H1 (cell line): ENCODE data around the gene DPEP3.

Experiments used
- CEBPB ChIP-seq: IDR thresholded peaks from 2 replicates; pipeline ENCODE4 v1.6.1; 2012; ENCODE audit warnings: low read depth, low read length
- CREB1 ChIP-seq: IDR thresholded peaks from 2 replicates; pipeline ENCODE4 v1.6.1; 2012; ENCODE audit warnings: inconsistent platforms
- CTCF ChIP-seq, 3 experiments: IDR thresholded peaks; 1 replicate in 2 of 3; 2 replicates in 1 of 3; pipeline versions ENCODE4 v1.5.1 to v1.6.1; 2011; ENCODE audit warnings: low read length in 3 of 3, mild to moderate bottlenecking in 3 of 3, inconsistent platforms in 2 of 3, low read depth in 1 of 3, moderate library complexity in 1 of 3; ENCODE audit not compliant: insufficient read depth in 1 of 3; ENCODE audit errors: control extremely low read depth in 1 of 3
- EP300 ChIP-seq, 2 experiments: IDR thresholded peaks; 1 replicate in 1 of 2; 2 replicates in 1 of 2; pipeline ENCODE4 v1.6.1; 2011 to 2012; ENCODE audit warnings: low read depth in 2 of 2, low read length in 2 of 2, mild to moderate bottlenecking in 2 of 2, borderline replicate concordance in 1 of 2, inconsistent platforms in 1 of 2, moderate library complexity in 1 of 2
- EZH2 ChIP-seq: fragments of 200-600 bp; sonication (generic); IDR thresholded peaks from 2 replicates; pipeline ENCODE4 v1.7.1; 2012; ENCODE audit warnings: low read depth, mild to moderate bottlenecking, moderate library complexity, low read length, inconsistent platforms; ENCODE audit not compliant: severe bottlenecking
- MAX ChIP-seq: IDR thresholded peaks from 2 replicates; pipeline ENCODE4 v1.6.1; 2012; ENCODE audit warnings: inconsistent platforms
- PHF8 ChIP-seq: fragments of 200-600 bp; sonication (generic); conservative IDR thresholded peaks from 2 replicates; pipeline ENCODE4 v1.7.1; 2012; ENCODE audit warnings: low read depth, mild to moderate bottlenecking, inconsistent platforms, low read length, moderate library complexity
- POLR2A ChIP-seq, 2 experiments: IDR thresholded peaks; 1 replicate in 1 of 2; 2 replicates in 1 of 2; pipeline ENCODE4 v1.6.1; 2011; ENCODE audit warnings: low read depth in 2 of 2, low read length in 2 of 2, mild to moderate bottlenecking in 2 of 2; ENCODE audit errors: control extremely low read depth in 1 of 2
- POLR2AphosphoS5 ChIP-seq: IDR thresholded peaks from 2 replicates; pipeline ENCODE4 v1.6.1; 2011; ENCODE audit warnings: low read depth, low read length
- TAF1 ChIP-seq: IDR thresholded peaks from 2 replicates; pipeline ENCODE4 v1.6.1; 2011; ENCODE audit warnings: mild to moderate bottlenecking, low read depth, low read length
- TCF12 ChIP-seq: IDR thresholded peaks from 2 replicates; pipeline ENCODE4 v1.6.1; 2011; ENCODE audit warnings: low read depth, mild to moderate bottlenecking, low read length
- USF2 ChIP-seq: IDR thresholded peaks from 2 replicates; pipeline ENCODE4 v1.6.1; 2011; ENCODE audit warnings: low read length, improper control_type of control experiment
- YY1 ChIP-seq: IDR thresholded peaks from 2 replicates; pipeline ENCODE4 v1.6.1; 2011; ENCODE audit warnings: low read depth, mild to moderate bottlenecking, low read length

- TF ChIP-seq CTCF (IDR thresholded peaks at IDR 0.05; ENCODE audit: control extremely low read depth in 1 of 3, insufficient read depth in 1 of 3, low read depth in 1 of 3, low read length in 3 of 3) (no peak), TAF1 (no peak), EZH2 (no peak), CEBPB (no peak), MAX (no peak), POLR2A (IDR thresholded peaks at IDR 0.05; ENCODE audit: control extremely low read depth in 1 of 2, low read depth in 2 of 2, low read length in 2 of 2) (no peak), EP300 (IDR thresholded peaks at IDR 0.05; ENCODE audit: borderline replicate concordance in 1 of 2, low read depth in 2 of 2, low read length in 2 of 2) (no peak), CREB1 (no peak), TCF12 (no peak), YY1 (no peak), POLR2AphosphoS5 (no peak), USF2 (no peak), PHF8 (no peak)
Measured at GRCh38 chr16:67932462-67932840, 47.8 kb downstream of the DPEP3 start.
